GM19193 (cell line): ENCODE measurements around the gene SNRPE.

Experiments used
- POLR2A ChIP-seq: IDR thresholded peaks from 4 replicates; pipeline ENCODE4 v1.6.1; 2011; ENCODE audit not compliant: insufficient read depth, insufficient read length; ENCODE audit errors: extremely low read depth

Gene SNRPE

DNA sequence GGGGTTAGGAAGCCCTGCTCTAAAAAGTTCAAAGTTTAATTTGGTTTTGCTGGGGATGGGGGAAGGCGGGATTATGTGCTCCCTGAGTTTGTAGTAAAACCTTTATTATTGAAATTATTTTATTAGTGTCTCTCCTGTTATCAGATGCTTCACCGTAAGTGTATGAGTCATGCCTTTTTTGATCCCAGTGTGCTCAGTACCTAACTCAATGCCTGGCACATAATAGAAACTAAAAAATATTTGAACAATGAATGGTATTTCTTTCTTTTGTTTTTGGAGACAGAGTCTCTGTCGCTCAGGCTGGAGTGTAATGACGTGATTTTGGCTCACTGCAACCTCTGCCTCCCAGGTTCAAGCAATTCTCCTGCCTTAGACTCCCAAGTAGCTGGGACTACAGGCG lies 6.4 kb downstream of the SNRPE start:
- no peak for TF ChIP-seq POLR2A

- TF ChIP-seq POLR2A, result no peak
Observed at GRCh38 chr1:203870245-203870644, 8.8 kb downstream of the SNRPE start.

DNA sequence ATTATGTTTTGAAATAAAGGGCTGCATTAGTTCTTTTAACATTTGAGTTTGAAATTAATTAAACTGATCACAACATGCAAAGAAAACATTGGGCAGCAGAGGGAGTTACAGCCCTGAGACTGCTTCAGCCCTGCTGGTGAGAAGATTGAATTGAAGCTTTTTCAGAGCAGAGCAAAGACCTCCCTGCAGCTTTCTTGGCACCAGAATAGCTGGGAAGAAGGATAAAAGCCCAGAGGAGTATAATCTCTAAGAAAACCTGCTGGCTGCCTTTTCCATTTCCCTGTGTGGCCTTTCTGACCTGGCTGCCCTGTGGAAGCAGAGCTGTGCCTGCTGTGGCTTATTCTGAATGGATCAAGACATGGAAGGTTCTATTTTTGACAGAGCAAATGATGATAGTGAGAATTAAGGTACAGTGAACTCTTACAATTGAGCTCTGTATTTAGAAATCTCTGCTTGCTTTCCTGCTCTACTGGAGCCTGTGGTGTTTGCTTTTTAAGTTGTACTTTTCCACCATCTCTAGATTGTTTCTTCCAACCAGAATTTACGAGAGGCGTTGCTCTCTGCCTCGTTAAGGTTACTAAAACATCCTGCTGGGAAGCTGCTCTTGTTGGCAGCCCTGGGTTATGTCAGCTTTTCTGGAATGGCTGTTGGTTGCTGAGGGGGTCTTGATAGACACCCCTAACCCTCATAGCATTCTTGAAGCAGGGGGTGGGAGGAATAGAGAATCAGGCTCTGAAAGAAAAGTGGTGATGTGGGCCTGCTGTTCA lies 9.9 kb downstream of the SNRPE start:
- TF ChIP-seq POLR2A, result no peak

GRCh38 chr1:203873094-203873493 lies 11.7 kb downstream of the SNRPE start:
- no peak for TF ChIP-seq POLR2A

DNA sequence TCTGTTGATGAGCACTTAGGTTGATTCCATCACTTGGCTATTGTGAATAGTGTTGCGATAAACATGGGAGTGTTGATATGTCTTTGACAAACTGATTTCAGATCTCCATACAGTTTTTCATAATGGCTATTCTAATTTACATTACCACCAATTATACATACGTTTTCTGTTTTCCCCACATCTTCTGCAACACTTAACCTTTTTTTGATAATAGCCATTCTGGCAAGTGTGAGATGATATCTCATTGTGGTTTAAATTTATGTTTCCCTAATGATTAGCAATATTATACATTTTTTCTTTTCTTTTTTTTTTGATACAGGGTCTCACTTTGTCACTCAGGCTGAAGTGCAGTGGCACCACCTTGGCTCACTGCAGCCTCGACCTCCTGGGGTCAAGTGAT lies 17.0 kb downstream of the SNRPE start:
- no peak for TF ChIP-seq POLR2A

DNA sequence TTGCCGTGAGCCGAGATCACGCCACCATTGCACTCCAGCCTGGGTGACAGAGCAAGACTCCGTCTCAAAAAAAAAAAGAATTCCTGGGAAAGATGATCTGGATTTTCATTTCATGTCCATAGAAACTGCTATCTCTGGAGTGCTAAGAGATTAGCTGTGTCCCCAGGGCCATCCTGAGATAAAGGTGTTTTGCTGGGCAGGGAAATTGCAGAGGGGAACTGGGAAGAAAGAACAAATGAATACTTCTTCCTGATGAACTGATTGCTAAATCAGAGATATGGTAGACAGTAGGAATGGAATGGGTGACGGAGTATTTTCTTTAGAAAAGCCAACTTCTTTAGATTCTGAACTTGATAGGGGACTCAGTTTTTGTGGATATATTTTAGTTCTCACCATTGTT lies 19.2 kb downstream of the SNRPE start:
- TF ChIP-seq POLR2A, result no peak

DNA sequence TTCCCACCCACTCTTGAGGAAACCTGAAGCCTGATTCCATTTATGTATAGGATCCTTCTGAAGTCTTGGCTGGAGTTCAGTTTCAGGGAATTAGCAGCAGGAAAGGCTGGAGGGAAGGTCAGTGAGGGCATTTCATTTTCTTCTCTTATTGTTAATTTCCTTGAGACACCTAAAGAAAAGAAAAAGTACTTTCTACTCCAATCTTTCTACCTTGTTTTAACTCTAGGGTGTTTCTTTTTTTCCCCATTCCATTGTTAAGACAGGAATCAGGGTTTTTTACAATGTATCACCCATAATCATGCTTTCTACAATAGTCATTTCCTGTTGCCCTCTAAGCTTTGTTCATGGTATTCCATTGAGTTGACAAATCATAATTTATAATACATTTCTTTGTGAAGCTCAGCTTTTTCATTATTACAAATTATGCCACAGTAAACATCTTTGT lies 27.4 kb downstream of the SNRPE start:
- no peak for TF ChIP-seq POLR2A

DNA sequence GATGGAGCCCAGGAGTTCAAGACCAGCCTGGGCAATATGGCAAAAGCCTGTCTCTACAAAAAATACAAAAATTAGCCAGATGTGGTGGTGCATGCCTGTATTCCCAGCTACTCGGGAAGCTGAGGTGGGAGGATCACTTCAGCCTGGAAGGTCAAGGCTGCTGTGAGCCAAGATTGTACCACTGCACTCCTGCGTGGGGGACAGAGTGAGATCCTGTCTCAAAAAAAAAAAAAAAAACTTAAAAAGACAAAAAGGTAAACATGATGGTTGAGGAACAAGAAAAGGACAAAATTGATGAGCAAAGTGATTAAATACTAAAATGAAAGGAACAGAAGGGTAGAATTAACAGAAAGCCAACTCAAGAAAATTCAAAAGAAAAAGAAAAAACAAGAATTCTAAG lies 30.6 kb downstream of the SNRPE start:
- no peak for TF ChIP-seq POLR2A

- no peak for TF ChIP-seq POLR2A
Observed at GRCh38 chr1:203898458-203899352, 37.3 kb downstream of the SNRPE start.

DNA sequence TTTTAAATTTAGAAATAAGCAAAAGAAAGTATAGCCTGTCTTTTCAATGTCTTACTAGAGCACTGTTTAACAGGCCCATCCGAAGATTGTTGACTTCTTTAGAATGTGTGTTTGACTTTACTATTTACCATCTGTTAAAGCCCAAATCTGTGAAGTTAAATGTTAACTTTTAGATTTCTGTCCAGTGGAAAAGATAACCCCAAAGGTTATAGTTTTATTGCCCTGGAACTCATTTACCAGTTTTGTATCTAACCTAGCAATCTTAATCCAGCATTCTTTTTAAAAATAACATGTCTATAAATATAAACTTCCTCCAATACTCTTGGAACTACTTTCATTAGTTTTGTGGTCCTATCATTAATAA lies 37.9 kb downstream of the SNRPE start:
- no peak for TF ChIP-seq POLR2A

- TF ChIP-seq POLR2A, result no peak
Observed at GRCh38 chr1:203899869-203900714, 38.7 kb downstream of the SNRPE start.

DNA sequence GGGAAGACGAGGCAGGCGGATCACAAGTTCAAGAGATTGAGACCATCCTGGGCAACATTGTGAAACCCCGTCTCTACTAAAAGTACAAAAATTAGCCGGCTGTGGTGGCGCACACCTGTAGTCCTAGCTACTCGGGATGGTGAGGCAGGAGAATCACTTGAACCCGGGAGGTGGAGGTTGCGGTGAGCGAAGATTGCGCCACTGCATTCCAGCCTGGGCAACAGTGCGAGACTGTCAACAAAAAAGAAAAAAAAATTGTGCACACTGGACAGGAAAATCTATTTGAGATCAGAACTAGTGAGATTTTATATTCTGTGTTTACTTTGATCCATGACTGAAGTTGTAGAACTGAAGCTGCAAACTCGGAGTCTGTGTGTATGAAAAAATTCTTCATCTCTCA lies 40.2 kb downstream of the SNRPE start:
- no peak for TF ChIP-seq POLR2A

DNA sequence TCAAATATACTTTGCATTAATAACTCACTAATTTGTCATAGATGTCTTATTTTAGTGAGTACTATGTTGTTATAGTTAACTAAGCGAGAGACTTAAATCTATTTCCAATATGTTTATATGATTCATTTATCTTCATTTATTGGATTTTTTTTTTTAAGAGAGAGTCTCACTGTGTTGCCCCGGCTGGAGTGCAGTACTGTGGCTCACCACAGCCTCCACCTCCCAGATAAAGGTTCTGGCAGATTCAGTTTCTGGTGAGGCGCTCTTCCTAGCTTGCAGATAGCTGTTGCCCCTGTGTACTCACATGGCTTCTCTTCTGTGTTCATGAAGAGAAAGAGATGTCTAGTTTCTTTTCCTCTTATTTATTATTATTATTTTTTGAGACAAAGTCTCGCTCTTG lies 43.9 kb downstream of the SNRPE start:
- TF ChIP-seq POLR2A, result no peak

- no peak for TF ChIP-seq POLR2A
Observed at GRCh38 chr1:203906932-203907331, 45.5 kb downstream of the SNRPE start.

- no peak for TF ChIP-seq POLR2A
Observed at GRCh38 chr1:203907901-203908300, 46.5 kb downstream of the SNRPE start.

- TF ChIP-seq POLR2A, result no peak
Observed at GRCh38 chr1:203911806-203912205, 50.4 kb downstream of the SNRPE start.

DNA sequence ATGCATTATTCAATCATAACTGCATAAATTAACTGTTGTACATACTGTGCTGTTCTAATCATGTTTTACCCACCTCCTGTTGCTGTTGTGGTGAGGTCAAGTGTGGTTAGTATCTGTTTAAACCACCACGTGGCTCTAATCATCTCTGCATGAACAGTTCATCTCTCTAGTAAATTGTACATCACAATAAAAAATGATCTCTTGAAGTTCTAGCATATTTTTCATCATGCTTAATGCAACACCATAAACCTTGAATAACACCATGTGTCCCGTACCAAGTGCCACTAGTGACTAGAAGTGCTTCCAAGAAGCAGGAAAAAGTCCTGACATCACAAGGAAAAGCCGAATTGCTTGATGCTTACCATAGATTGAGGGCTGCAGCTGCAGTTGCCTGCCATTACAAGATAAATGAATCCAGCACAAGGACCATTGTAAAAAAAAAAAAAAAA lies 51.7 kb downstream of the SNRPE start:
- TF ChIP-seq POLR2A, result no peak
